GM12878 (cell line): ENCODE data around the gene PCDHGC3. TPM values are rescaled to one million over a fixed set of nuclear protein-coding genes. Genes with fewer than 3 reads are reported as not detected.

ENCODE experiments used
- ATAC-seq: fragments of 200-7000 bp; cut with Tn5 transposase; 3 replicates; pipeline ENCODE4 v1.9.1; 2020; ENCODE audit warnings: mild to moderate bottlenecking, moderate library complexity
- BruUV-seq: library from RNA; stranded (reverse); fragments of 400-500 nt; replicated peaks from 2 replicates; lab custom pipeline; 2021; lab: Mats Ljungman, UMichigan
- CTCF ChIA-PET: fragments of 300-600 bp; sonication (Branson Sonifier 250); formaldehyde crosslinking; extraction: SDS; loops from one replicate; lab custom pipeline; 2021; ENCODE audit warnings: inconsistent platforms; lab: Yijun Ruan, JAX
- POLR2A ChIA-PET: fragments of 350-600 bp; formaldehyde crosslinking; extraction: SDS; loops from one replicate; lab custom pipeline; 2021; ENCODE audit warnings: inconsistent platforms; lab: Charles Lee
- RAD21 ChIA-PET: fragments of 300-600 bp; sonication (Branson Sonifier 250); formaldehyde crosslinking; loops from one replicate; lab custom pipeline; 2023; ENCODE audit warnings: antibody characterized with exemption; ENCODE audit not compliant: unreplicated experiment; lab: Charles Lee
- SMC1A ChIA-PET: fragments of 300-600 bp; sonication (Branson Sonifier 250); formaldehyde crosslinking; loops from one replicate; lab custom pipeline; 2023; ENCODE audit not compliant: unreplicated experiment, uncharacterized antibody; lab: Charles Lee
- DNase-seq: peaks from one replicate; pipeline ENCODE4 v3.0.0-alpha.2; 2011; ENCODE audit warnings: low read depth, low spot score
- FAIRE-seq: peaks from 3 replicates; lab custom pipeline; 2011; peaks lifted over from hg19 to GRCh38; lab: Jason Lieb, UNC
- H2AFZ ChIP-seq: 2 replicates; pipeline ENCODE4 v1.6.0; 2011; ENCODE audit warnings: low read depth, low read length, control low read depth; ENCODE audit not compliant: control insufficient read depth
- H3K27ac ChIP-seq: 2 replicates; pipeline ENCODE4 v1.5.1; 2011; ENCODE audit warnings: control low read depth; ENCODE audit not compliant: control insufficient read depth, insufficient read depth
- H3K27me3 ChIP-seq, 2 experiments: replicated peaks in 1 of 2; 2 replicates each; pipeline versions ENCODE4 v1.6.0 to v1.6.1; 2011; ENCODE audit warnings: low read length in 1 of 2; ENCODE audit not compliant: control insufficient read depth in 2 of 2, insufficient read depth in 2 of 2
- H3K36me3 ChIP-seq, 2 experiments: 2 replicates each; pipeline ENCODE4 v1.5.1; 2011; ENCODE audit warnings: low read length in 1 of 2; ENCODE audit not compliant: control insufficient read depth in 2 of 2, insufficient read depth in 2 of 2
- H3K4me1 ChIP-seq: 2 replicates; pipeline ENCODE4 v1.6.1; 2011; ENCODE audit warnings: mild to moderate bottlenecking, low read length, moderate library complexity, mixed read lengths; ENCODE audit not compliant: control insufficient read depth, insufficient read depth
- H3K4me2 ChIP-seq: 2 replicates; pipeline ENCODE4 v1.6.0; 2011; ENCODE audit warnings: control low read depth; ENCODE audit not compliant: control insufficient read depth, insufficient read depth
- H3K4me3 ChIP-seq: fragments of 200-600 bp; sonication (generic); 2 replicates; pipeline ENCODE4 v1.5.1; 2016
- H3K79me2 ChIP-seq: 2 replicates; pipeline ENCODE4 v1.6.0; 2011; ENCODE audit warnings: low read length; ENCODE audit not compliant: control insufficient read depth, insufficient read depth
- H3K9ac ChIP-seq: 2 replicates; pipeline ENCODE4 v1.8.0; 2011; ENCODE audit warnings: low read length, control low read depth, mixed read lengths; ENCODE audit not compliant: control insufficient read depth, insufficient read depth
- H3K9me3 ChIP-seq: replicated peaks from 3 replicates; pipeline ENCODE4 v1.5.1; 2011; ENCODE audit warnings: mild to moderate bottlenecking, low read length; ENCODE audit not compliant: control insufficient read depth, insufficient read depth
- H4K20me1 ChIP-seq: 2 replicates; pipeline ENCODE4 v1.6.0; 2011; ENCODE audit not compliant: control insufficient read depth, insufficient read depth
- CBX5 ChIP-seq: sonication (generic); IDR thresholded peaks from 2 replicates; pipeline ENCODE4 v1.6.1; 2016; ENCODE audit warnings: low read depth, moderate library complexity, mild to moderate bottlenecking, inconsistent platforms
- CHD2 ChIP-seq: IDR thresholded peaks from 2 replicates; pipeline ENCODE4 v1.6.1; 2011; ENCODE audit warnings: low read depth, low read length, improper control_type of control experiment, borderline replicate concordance
- ELK1 ChIP-seq: IDR thresholded peaks from 2 replicates; pipeline ENCODE4 v1.6.1; 2012; ENCODE audit warnings: low read depth, low read length, improper control_type of control experiment
- EP300 ChIP-seq, 2 experiments: fragments of 150-350 bp in 1 of 2; IDR thresholded peaks; 2 replicates each; pipeline ENCODE4 v1.6.1; 2011 to 2012; ENCODE audit warnings: low read depth in 2 of 2, low read length in 2 of 2, borderline replicate concordance in 1 of 2, improper control_type of control experiment in 1 of 2, inconsistent platforms in 1 of 2; ENCODE audit not compliant: control insufficient read depth in 1 of 2
- LARP7 ChIP-seq: fragments of 450-650 bp; IDR thresholded peaks from 2 replicates; pipeline ENCODE4 v1.6.1; 2017; ENCODE audit warnings: mild to moderate bottlenecking
- MEF2B ChIP-seq: fragments of 450-650 bp; IDR thresholded peaks from 2 replicates; pipeline ENCODE4 v1.6.1; 2018; ENCODE audit warnings: mild to moderate bottlenecking, moderate library complexity; ENCODE audit not compliant: partially characterized antibody, poor library complexity, severe bottlenecking
- NFYB ChIP-seq: IDR thresholded peaks from 2 replicates; pipeline ENCODE4 v1.6.1; 2011; ENCODE audit warnings: low read depth, mild to moderate bottlenecking, low read length, improper control_type of control experiment, moderate library complexity; ENCODE audit not compliant: insufficient read depth
- NRF1 ChIP-seq: conservative IDR thresholded peaks from 2 replicates; pipeline ENCODE4 v1.6.1; 2011; ENCODE audit warnings: mild to moderate bottlenecking, low read depth, low read length, improper control_type of control experiment
- PAX5 ChIP-seq: IDR thresholded peaks from 2 replicates; pipeline ENCODE4 v1.6.1; 2011; ENCODE audit warnings: low read depth, low read length, borderline replicate concordance
- RCOR1 ChIP-seq: conservative IDR thresholded peaks from 2 replicates; pipeline ENCODE4 v1.6.1; 2012; ENCODE audit warnings: low read depth, low read length, improper control_type of control experiment
- RELA ChIP-seq: fragments of 450-650 bp; IDR thresholded peaks from 2 replicates; pipeline ENCODE4 v1.8.0; 2014; ENCODE audit warnings: borderline replicate concordance; ENCODE audit not compliant: partially characterized antibody
- RFX5 ChIP-seq: IDR thresholded peaks from 2 replicates; pipeline ENCODE4 v1.6.1; 2011; ENCODE audit warnings: low read depth, low read length, improper control_type of control experiment
- STAT1 ChIP-seq: fragments of 450-650 bp; conservative IDR thresholded peaks from 2 replicates; pipeline ENCODE4 v1.6.1; 2014; ENCODE audit warnings: antibody characterized with exemption, mild to moderate bottlenecking
- YBX1 ChIP-seq: fragments of 450-650 bp; IDR thresholded peaks from 2 replicates; pipeline ENCODE4 v1.6.1; 2016; ENCODE audit warnings: antibody characterized with exemption
- WGBS: methylation state at CpG from one replicate; pipeline ENCODE4 v1.1.6; 2016; ENCODE audit warnings: low lambda C conversion rate; ENCODE audit not compliant: insufficient replicate concordance, insufficient coverage; ENCODE audit errors: missing lambda C conversion rate; 5-methylcytosine and 5-hydroxymethylcytosine counted together
- in situ Hi-C: fragments of 300-500 bp; cut with MboI; formaldehyde crosslinking; loops from 9 replicates; pipeline ENCODE4 v1.14.3; 2018; ENCODE audit warnings: mixed read lengths
- intact Hi-C: fragments of 100-400 bp; cut with micrococcal nuclease; formaldehyde crosslinking; loops from one replicate; pipeline ENCODE4 v1.14.2; 2022; ENCODE audit not compliant: unreplicated experiment
- polyA plus RNA-seq, 11 experiments: library from polyadenylated mRNA; depleted of rRNA in 4 of 11; unstranded in 6 of 11; stranded (reverse) in 5 of 11; fragments of >200 nt; fragmentation: Nextera tagmentation in 4 of 11; fragmentation: Illumina TruSeq in 1 of 11; extraction: Ambion mirVana in 4 of 11; extraction: Trizol in 1 of 11; gene quantifications; 1 replicate in 1 of 11; 2 replicates in 10 of 11; pipeline versions ENCODE4 v1.2.1 to v1.2.3, GENCODE V29; 2011 to 2016; ENCODE audit warnings: inconsistent platforms in 2 of 11, missing spikeins in 2 of 11, low read depth in 1 of 11
- total RNA-seq, 4 experiments: library from RNA; depleted of rRNA in 3 of 4; stranded (reverse); fragments of >200 nt in 3 of 4; fragmentation: Illumina TruSeq in 1 of 4; extraction: Trizol in 1 of 4; gene quantifications; 2 replicates each; pipeline versions ENCODE4 v1.2.1 to v1.2.3, GENCODE V29; 2013 to 2021

PCDHGC3 gene
- total and polyA plus RNA-seq, 10 of the 15 experiments (the other 5 are each of a cell fraction or from before 2014, with no cell fraction given): 0.53 to 22.1 (median 12.0) TPM

- no peaks in the 10 kb centered on the region for H3K9me3 ChIP-seq
- peaks cover 11 to 56% of the 10 kb centered on the region in 2 experiments for H3K36me3 ChIP-seq
- TF ChIP-seq LARP7: no peak
- TF ChIP-seq RCOR1: no peak
- TF ChIP-seq CHD2: no peak
- no peak for TF ChIP-seq NRF1
- no peak for TF ChIP-seq PAX5
- TF ChIP-seq RFX5: no peak
- no peak for TF ChIP-seq CBX5
- TF ChIP-seq YBX1: no peak
- TF ChIP-seq ELK1: no peak
- TF ChIP-seq NFYB: no peak
- no peak for TF ChIP-seq MEF2B
- no peak for TF ChIP-seq EP300 (IDR thresholded peaks at IDR 0.05; ENCODE audit: borderline replicate concordance in 1 of 2, control insufficient read depth in 1 of 2, low read depth in 2 of 2, low read length in 2 of 2)
- TF ChIP-seq STAT1: no peak
- no peak for TF ChIP-seq RELA
- ChIA-PET SMC1A (interaction anchor here (0.7 to 13.7 kb wide), 11 partner anchors 11 to 109 kb away, joined by 3 to 176 read pairs (median 4); partner anchors contain the start of genes PCDHGA10, PCDHGA11, PCDHGA12 and PCDHGC3), CTCF (interaction anchor here (1.1 to 11.2 kb wide), 16 partner anchors 8 to 153 kb away, joined by 3 to 194 read pairs (median 33); partner anchors contain the start of genes PCDHGA10, PCDHGA11, PCDHGA12 and PCDHGB3), RAD21 (interaction anchor here (1.2 to 6.2 kb wide), 4 partner anchors 12 to 101 kb away, joined by 7 to 77 read pairs (median 37); partner anchors contain the start of genes PCDHGA11 and PCDHGC3), POLR2A (interaction anchor here (0.7 kb wide), 1 partner anchor 84 kb away, joined by 3 read pairs; no protein-coding TSS in a partner anchor)
- WGBS: no CpG with 5 or more reads among the region's 2 CpGs
- intact Hi-C loops (no loop called here), in situ Hi-C loops (no loop called here)
- no peak for FAIRE-seq
- no peaks in the 10 kb centered on the region for H4K20me1 ChIP-seq
- no peak for DNase-seq
- H3K27ac ChIP-seq: no peak overlapping the region
- peaks cover 13% of the 10 kb centered on the region for H3K4me1 ChIP-seq
- H3K4me3 ChIP-seq: no peak overlapping the region
- H3K79me2 ChIP-seq: no peaks in the 10 kb centered on the region
- H2AFZ ChIP-seq: no peak overlapping the region
- H3K4me2 ChIP-seq: no peak overlapping the region
- BruUV-seq: no TSS peak
- ATAC-seq: no peak
- H3K27me3 ChIP-seq: no peaks in the 10 kb centered on the region
- no peak overlapping the region for H3K9ac ChIP-seq
Measured at GRCh38 chr5:141522301-141522700, 46.5 kb downstream of the PCDHGC3 start.
